IMR-90 (cell line): ENCODE measurements around the gene CFAP126. TPM values are rescaled to one million over a fixed set of nuclear protein-coding genes. Genes with fewer than 3 reads are reported as not detected.

Source experiments
- ATAC-seq: fragments of 200-7000 bp; cut with Tn5 transposase; 2 replicates; pipeline ENCODE4 v1.9.1; 2020; ENCODE audit warnings: low read depth, mild to moderate bottlenecking, moderate library complexity
- BruUV-seq: library from RNA; stranded (reverse); fragments of 400-500 nt; replicated peaks from 2 replicates; lab custom pipeline; 2021; lab: Mats Ljungman, UMichigan
- CTCF ChIA-PET: fragments of 300-600 bp; formaldehyde crosslinking; extraction: SDS; loops from one replicate; lab custom pipeline; 2021; ENCODE audit warnings: antibody characterized with exemption; lab: Yijun Ruan, JAX
- POLR2A ChIA-PET: fragments of 300-600 bp; sonication (Branson Sonifier 250); formaldehyde crosslinking; loops from one replicate; lab custom pipeline; 2022; ENCODE audit warnings: antibody characterized with exemption; ENCODE audit not compliant: unreplicated experiment; lab: Charles Lee
- DNase-seq: peaks from one replicate; pipeline ENCODE4 v3.0.0; 2013
- H2AFZ ChIP-seq: replicated peaks from 2 replicates; pipeline ENCODE3; 2013; ENCODE audit warnings: low read length, mild to moderate bottlenecking; ENCODE audit not compliant: poor library complexity
- H2AK5ac ChIP-seq: 2 replicates; pipeline ENCODE4 v1.6.1; 2013; ENCODE audit warnings: low read depth, low read length, inconsistent platforms
- H2AK9ac ChIP-seq: replicated peaks from 2 replicates; pipeline ENCODE3; 2013; ENCODE audit warnings: mild to moderate bottlenecking, low read depth, low read length, moderate library complexity; ENCODE audit not compliant: poor library complexity
- H2BK120ac ChIP-seq: 2 replicates; pipeline ENCODE4 v1.6.1; 2013; ENCODE audit warnings: low read depth, low read length, inconsistent platforms
- H2BK15ac ChIP-seq: 3 replicates; pipeline ENCODE4 v1.6.1; 2013; ENCODE audit warnings: low read depth, low read length, inconsistent platforms
- H2BK20ac ChIP-seq: 2 replicates; pipeline ENCODE4 v1.6.1; 2013; ENCODE audit warnings: low read depth, mild to moderate bottlenecking, inconsistent platforms, low read length, moderate library complexity
- H2BK5ac ChIP-seq: 2 replicates; pipeline ENCODE4 v1.6.1; 2013; ENCODE audit warnings: mild to moderate bottlenecking, low read depth, low read length, inconsistent platforms; ENCODE audit not compliant: poor library complexity, severe bottlenecking
- H3K14ac ChIP-seq: replicated peaks from 2 replicates; pipeline ENCODE4 v1.6.1; 2013; ENCODE audit warnings: low read depth, low read length, inconsistent platforms
- H3K18ac ChIP-seq: 2 replicates; pipeline ENCODE4 v1.6.1; 2013; ENCODE audit warnings: low read depth, low read length, control low read depth
- H3K23ac ChIP-seq: 2 replicates; pipeline ENCODE4 v1.6.1; 2013; ENCODE audit warnings: low read depth, low read length, inconsistent platforms
- H3K27ac ChIP-seq: 2 replicates; pipeline ENCODE4 v1.5.1; 2013; ENCODE audit warnings: mild to moderate bottlenecking, control low read depth, low read length; ENCODE audit not compliant: insufficient read depth
- H3K27me3 ChIP-seq: 2 replicates; pipeline ENCODE4 v1.6.1; 2013; ENCODE audit warnings: low read length; ENCODE audit not compliant: control insufficient read depth, insufficient read depth
- H3K36me3 ChIP-seq: 2 replicates; pipeline ENCODE4 v1.6.1; 2013; ENCODE audit warnings: low read length, mixed read lengths; ENCODE audit not compliant: control insufficient read depth, insufficient read depth
- H3K4ac ChIP-seq: 2 replicates; pipeline ENCODE4 v1.6.1; 2013; ENCODE audit warnings: low read depth, low read length, inconsistent platforms
- H3K4me1 ChIP-seq: 2 replicates; pipeline ENCODE4 v1.6.1; 2013; ENCODE audit warnings: low read length, mixed read lengths; ENCODE audit not compliant: control insufficient read depth, insufficient read depth
- H3K4me2 ChIP-seq: 2 replicates; pipeline ENCODE4 v1.6.1; 2013; ENCODE audit warnings: low read depth, mild to moderate bottlenecking, control low read depth, low read length, moderate library complexity
- H3K4me3 ChIP-seq: 2 replicates; pipeline ENCODE4 v1.5.1; 2013; ENCODE audit warnings: low read depth, mild to moderate bottlenecking, control low read depth, low read length, moderate library complexity; ENCODE audit not compliant: insufficient read depth
- H3K56ac ChIP-seq: 2 replicates; pipeline ENCODE4 v1.6.1; 2013; ENCODE audit warnings: low read length, inconsistent platforms; ENCODE audit not compliant: insufficient read depth; ENCODE audit errors: extremely low read depth
- H3K79me1 ChIP-seq, 2 experiments: 2 replicates each; pipeline ENCODE4 v1.6.1; 2013; ENCODE audit warnings: low read length in 2 of 2, inconsistent platforms in 1 of 2, low read depth in 1 of 2
- H3K9ac ChIP-seq: 2 replicates; pipeline ENCODE4 v1.6.1; 2013; ENCODE audit warnings: low read depth, low read length, control low read depth
- H3K9me1 ChIP-seq: 2 replicates; pipeline ENCODE4 v1.6.1; 2013; ENCODE audit warnings: low read length, inconsistent platforms; ENCODE audit not compliant: insufficient read depth
- H3K9me3 ChIP-seq: 2 replicates; pipeline ENCODE4 v1.6.1; 2013; ENCODE audit warnings: low read length; ENCODE audit not compliant: control insufficient read depth, insufficient read depth
- H4K20me1 ChIP-seq: 2 replicates; pipeline ENCODE4 v1.6.1; 2013; ENCODE audit warnings: low read length, inconsistent platforms; ENCODE audit not compliant: insufficient read depth
- H4K5ac ChIP-seq: 2 replicates; pipeline ENCODE4 v1.6.1; 2013; ENCODE audit warnings: mild to moderate bottlenecking, low read depth, low read length, control low read depth
- H4K8ac ChIP-seq, 2 experiments: 2 replicates each; pipeline ENCODE4 v1.6.1; 2013; ENCODE audit warnings: low read depth in 2 of 2, low read length in 2 of 2, control low read depth in 1 of 2, inconsistent platforms in 1 of 2
- H4K91ac ChIP-seq: 2 replicates; pipeline ENCODE4 v1.6.1; 2013; ENCODE audit warnings: low read depth, low read length, inconsistent platforms; ENCODE audit not compliant: insufficient read depth
- BHLHE40 ChIP-seq: fragments of 150-350 bp; IDR thresholded peaks from 2 replicates; pipeline ENCODE4 v1.6.1; 2016; ENCODE audit warnings: mild to moderate bottlenecking, low read depth, low read length
- FOS ChIP-seq: fragments of 150-350 bp; IDR thresholded peaks from 2 replicates; pipeline ENCODE4 v1.6.1; 2016; ENCODE audit warnings: low read depth, low read length
- MAZ ChIP-seq: IDR thresholded peaks from 2 replicates; pipeline ENCODE4 v1.6.1; 2012; ENCODE audit warnings: low read depth, mild to moderate bottlenecking, low read length, improper control_type of control experiment, moderate library complexity, borderline replicate concordance
- MXI1 ChIP-seq: IDR thresholded peaks from 2 replicates; pipeline ENCODE4 v1.6.1; 2012; ENCODE audit warnings: low read depth, mild to moderate bottlenecking, low read length, moderate library complexity, borderline replicate concordance
- NFE2L2 ChIP-seq: fragments of 150-350 bp; IDR thresholded peaks from 2 replicates; pipeline ENCODE4 v1.6.1; 2016; ENCODE audit warnings: low read depth, mild to moderate bottlenecking, low read length
- RFX5 ChIP-seq: IDR thresholded peaks from 2 replicates; pipeline ENCODE4 v1.8.0; 2012; ENCODE audit warnings: low read depth, mild to moderate bottlenecking, low read length, moderate library complexity
- WGBS, 2 experiments: methylation state at CpG; one replicate each; pipeline versions ENCODE4 v1.1.5 to v1.1.7; 2013; ENCODE audit warnings: missing lambda C conversion rate in 2 of 2; ENCODE audit not compliant: insufficient read length in 1 of 2; ENCODE audit errors: extremely low coverage in 2 of 2; 5-methylcytosine and 5-hydroxymethylcytosine counted together
- dilution Hi-C: fragments of 300-500 bp; cut with HindIII; formaldehyde crosslinking; loops from one replicate; pipeline ENCODE4 v1.14.3; 2018; ENCODE audit warnings: low sequenced_read_pairs; ENCODE audit not compliant: unreplicated experiment
- in situ Hi-C: fragments of 300-500 bp; cut with MboI; formaldehyde crosslinking; loops from 3 replicates; pipeline ENCODE4 v1.14.3; 2019; ENCODE audit warnings: low sequenced_read_pairs, inconsistent platforms, mixed read lengths
- intact Hi-C: fragments of 100-400 bp; cut with micrococcal nuclease; formaldehyde crosslinking; loops from 2 replicates; pipeline ENCODE4 v1.10.0; 2022
- polyA plus RNA-seq, 3 experiments: library from polyadenylated mRNA; depleted of rRNA; stranded (reverse); fragments of >200 nt; gene quantifications; 2 replicates each; pipeline ENCODE4 v1.2.3, GENCODE V29; 2012; ENCODE audit warnings: low replicate concordance in 1 of 3
- total RNA-seq: library from RNA; depleted of rRNA; stranded (reverse); fragments of >200 nt; gene quantifications from 2 replicates; pipeline ENCODE4 v1.2.3, GENCODE V29; 2012
- TF ChIP-seq, protein P1 (sequence below): conservative IDR thresholded peaks from 2 replicates; pipeline ENCODE4 v1.5.1; 2012; ENCODE audit warnings: mild to moderate bottlenecking, low read depth, low read length, improper control_type of control experiment
- TF ChIP-seq, protein P2 (sequence below): fragments of 150-350 bp; IDR thresholded peaks from 2 replicates; pipeline ENCODE4 v1.6.1; 2016; ENCODE audit warnings: low read depth, mild to moderate bottlenecking, low read length, moderate library complexity, borderline replicate concordance

The CFAP126 gene
- total and polyA plus RNA-seq, 2 of the 4 experiments (the other 2 are of a cell fraction): not detected

DNA sequence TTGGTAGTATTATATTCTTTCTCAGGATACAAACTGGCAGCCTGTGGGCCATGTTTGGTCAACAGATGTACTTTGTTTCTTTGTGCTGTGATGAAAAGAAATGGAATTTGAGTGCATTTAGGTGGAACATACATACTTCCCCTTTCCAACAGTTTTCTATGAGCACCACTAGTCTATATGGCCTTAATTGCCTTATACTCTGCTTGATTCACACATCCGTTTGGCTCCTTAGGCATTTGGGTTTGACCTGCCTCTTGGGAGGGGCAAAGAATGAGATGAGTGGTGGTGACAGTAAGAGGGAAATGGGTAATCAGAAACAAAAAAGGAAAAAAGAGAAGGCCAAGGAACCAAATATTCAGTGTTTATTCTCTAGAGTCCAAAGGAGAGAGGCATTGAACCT lies 17.0 kb downstream of the CFAP126 start:
- Histone ChIP-seq H3K4me2 (no peak overlapping the region), H3K79me1 (0 out of 4 replicates have a peak, but pooled peaks cover 3 to 4% of the 10 kb centered on the region in 2 experiments), H3K4me1 (no peaks in the 10 kb centered on the region), H4K20me1 (no peaks in the 10 kb centered on the region), H2BK5ac (no peak overlapping the region), H2AK5ac (no peak overlapping the region), H2BK120ac (no peak overlapping the region), H3K9ac (no peak overlapping the region), H2AK9ac (no peak overlapping the region), H3K4ac (no peak overlapping the region), H3K4me3 (no peak overlapping the region), H4K8ac (no peak overlapping the region), H3K18ac (no peak overlapping the region), H3K9me3 (no peaks in the 10 kb centered on the region), H3K14ac (no peak overlapping the region), H3K56ac (no peak overlapping the region), H3K27me3 (no peaks in the 10 kb centered on the region), H3K9me1 (no peaks in the 10 kb centered on the region), H2BK15ac (no peak overlapping the region), H4K91ac (no peak overlapping the region), H2BK20ac (no peak overlapping the region), H4K5ac (no peak overlapping the region), H3K27ac (no peak overlapping the region), H2AFZ (no peak overlapping the region), H3K36me3 (peaks cover 3% of the 10 kb centered on the region), H3K23ac (no peak overlapping the region)
- DNase-seq (no peak), ATAC-seq (no peak)
- ChIA-PET POLR2A (no interaction called here), CTCF (no interaction called here)
- dilution Hi-C loops: no loop called here
- intact Hi-C loops: no loop called here
- BruUV-seq: no TSS peak
- in situ Hi-C loops: no loop called here
- TF ChIP-seq RFX5: no peak
- TF ChIP-seq BHLHE40: no peak
- no peak for TF ChIP-seq FOS
- TF ChIP-seq NFE2L2: no peak
- TF ChIP-seq, protein P1, sequence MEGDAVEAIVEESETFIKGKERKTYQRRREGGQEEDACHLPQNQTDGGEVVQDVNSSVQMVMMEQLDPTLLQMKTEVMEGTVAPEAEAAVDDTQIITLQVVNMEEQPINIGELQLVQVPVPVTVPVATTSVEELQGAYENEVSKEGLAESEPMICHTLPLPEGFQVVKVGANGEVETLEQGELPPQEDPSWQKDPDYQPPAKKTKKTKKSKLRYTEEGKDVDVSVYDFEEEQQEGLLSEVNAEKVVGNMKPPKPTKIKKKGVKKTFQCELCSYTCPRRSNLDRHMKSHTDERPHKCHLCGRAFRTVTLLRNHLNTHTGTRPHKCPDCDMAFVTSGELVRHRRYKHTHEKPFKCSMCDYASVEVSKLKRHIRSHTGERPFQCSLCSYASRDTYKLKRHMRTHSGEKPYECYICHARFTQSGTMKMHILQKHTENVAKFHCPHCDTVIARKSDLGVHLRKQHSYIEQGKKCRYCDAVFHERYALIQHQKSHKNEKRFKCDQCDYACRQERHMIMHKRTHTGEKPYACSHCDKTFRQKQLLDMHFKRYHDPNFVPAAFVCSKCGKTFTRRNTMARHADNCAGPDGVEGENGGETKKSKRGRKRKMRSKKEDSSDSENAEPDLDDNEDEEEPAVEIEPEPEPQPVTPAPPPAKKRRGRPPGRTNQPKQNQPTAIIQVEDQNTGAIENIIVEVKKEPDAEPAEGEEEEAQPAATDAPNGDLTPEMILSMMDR: no peak
- TF ChIP-seq MXI1: no peak
- TF ChIP-seq MAZ: no peak
- TF ChIP-seq, protein P2, sequence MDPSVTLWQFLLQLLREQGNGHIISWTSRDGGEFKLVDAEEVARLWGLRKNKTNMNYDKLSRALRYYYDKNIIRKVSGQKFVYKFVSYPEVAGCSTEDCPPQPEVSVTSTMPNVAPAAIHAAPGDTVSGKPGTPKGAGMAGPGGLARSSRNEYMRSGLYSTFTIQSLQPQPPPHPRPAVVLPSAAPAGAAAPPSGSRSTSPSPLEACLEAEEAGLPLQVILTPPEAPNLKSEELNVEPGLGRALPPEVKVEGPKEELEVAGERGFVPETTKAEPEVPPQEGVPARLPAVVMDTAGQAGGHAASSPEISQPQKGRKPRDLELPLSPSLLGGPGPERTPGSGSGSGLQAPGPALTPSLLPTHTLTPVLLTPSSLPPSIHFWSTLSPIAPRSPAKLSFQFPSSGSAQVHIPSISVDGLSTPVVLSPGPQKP: no peak
- no CpG with 5 or more reads among the region's 1 CpG for WGBS, 2 experiments
